Keratinocyte (primary cell): Measurements from ENCODE around the gene DISP1.

Experiments
- EZH2 ChIP-seq: IDR thresholded peaks from one replicate; pipeline ENCODE4 v1.6.1; 2012; ENCODE audit warnings: inconsistent platforms, mild to moderate bottlenecking, low read length, moderate library complexity
- TF ChIP-seq, protein P1 (sequence below), 3 experiments: IDR thresholded peaks in 1 of 3; conservative IDR thresholded peaks in 1 of 3; optimal IDR thresholded peaks in 1 of 3; 2 replicates in 2 of 3; 3 replicates in 1 of 3; pipeline versions ENCODE3 to v1.5.1; 2011; ENCODE audit warnings: low read length in 3 of 3, mild to moderate bottlenecking in 3 of 3, moderate library complexity in 2 of 3, control low read depth in 1 of 3, inconsistent platforms in 1 of 3; ENCODE audit not compliant: insufficient read depth in 2 of 3; ENCODE audit errors: extremely low read depth in 1 of 3

DNA sequence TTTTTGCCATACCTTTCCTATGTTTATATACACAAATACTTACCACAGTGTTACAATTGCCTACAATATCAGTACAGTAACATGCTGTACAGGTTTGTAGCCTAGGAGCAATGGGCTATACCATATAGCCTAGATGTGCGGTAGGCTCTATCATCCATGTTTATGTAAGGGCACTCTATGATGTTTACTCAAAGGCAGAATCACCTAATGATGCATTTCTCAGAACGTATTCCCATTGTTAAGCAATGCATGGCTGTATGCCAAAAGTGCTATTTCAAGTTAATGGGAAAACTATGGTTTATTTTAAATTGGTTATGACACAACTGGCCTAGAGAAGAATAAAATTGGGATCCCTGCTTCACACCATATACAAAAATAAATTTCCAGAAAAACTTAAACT lies 36.9 kb upstream of the DISP1 start:
- TF ChIP-seq, protein P1, sequence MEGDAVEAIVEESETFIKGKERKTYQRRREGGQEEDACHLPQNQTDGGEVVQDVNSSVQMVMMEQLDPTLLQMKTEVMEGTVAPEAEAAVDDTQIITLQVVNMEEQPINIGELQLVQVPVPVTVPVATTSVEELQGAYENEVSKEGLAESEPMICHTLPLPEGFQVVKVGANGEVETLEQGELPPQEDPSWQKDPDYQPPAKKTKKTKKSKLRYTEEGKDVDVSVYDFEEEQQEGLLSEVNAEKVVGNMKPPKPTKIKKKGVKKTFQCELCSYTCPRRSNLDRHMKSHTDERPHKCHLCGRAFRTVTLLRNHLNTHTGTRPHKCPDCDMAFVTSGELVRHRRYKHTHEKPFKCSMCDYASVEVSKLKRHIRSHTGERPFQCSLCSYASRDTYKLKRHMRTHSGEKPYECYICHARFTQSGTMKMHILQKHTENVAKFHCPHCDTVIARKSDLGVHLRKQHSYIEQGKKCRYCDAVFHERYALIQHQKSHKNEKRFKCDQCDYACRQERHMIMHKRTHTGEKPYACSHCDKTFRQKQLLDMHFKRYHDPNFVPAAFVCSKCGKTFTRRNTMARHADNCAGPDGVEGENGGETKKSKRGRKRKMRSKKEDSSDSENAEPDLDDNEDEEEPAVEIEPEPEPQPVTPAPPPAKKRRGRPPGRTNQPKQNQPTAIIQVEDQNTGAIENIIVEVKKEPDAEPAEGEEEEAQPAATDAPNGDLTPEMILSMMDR (optimal IDR thresholded peaks at IDR 0.05 in 1 of 3, IDR thresholded peaks at IDR 0.05 in 1 of 3, conservative IDR thresholded peaks at IDR 0.05 in 1 of 3; ENCODE audit: extremely low read depth in 1 of 3, insufficient read depth in 2 of 3, low read length in 3 of 3), result no peak
- no peak for TF ChIP-seq EZH2
